CD4-positive, CD25-positive, alpha-beta regulatory T cell (primary cell): ENCODE data around the gene SRSF4. TPM values are rescaled to one million over a fixed set of nuclear protein-coding genes. Genes with fewer than 3 reads are reported as not detected.

Source experiments
- ATAC-seq, 2 donors: fragments of 150-1000 bp; cut with Tn5 transposase; one replicate each; pipeline ENCODE4 v1.10.0; 2021; ENCODE audit warnings: low read depth in 2 of 2, moderate number of reproducible peaks in 2 of 2, moderate library complexity in 1 of 2
- DNase-seq, 3 donors: peaks; one replicate each; pipeline versions ENCODE4 v3.0.0 to v3.0.0-alpha.2; 2012 to 2022; ENCODE audit warnings: mixed read lengths in 1 of 3
- H3K27ac ChIP-seq: one replicate; pipeline ENCODE4 v1.7.0; 2013; ENCODE audit warnings: mild to moderate bottlenecking, low read length; ENCODE audit not compliant: insufficient read depth, poor library complexity, severe bottlenecking
- H3K27me3 ChIP-seq: one replicate; pipeline ENCODE4 v1.7.0; 2013; ENCODE audit warnings: low read length; ENCODE audit not compliant: control insufficient read depth, insufficient read depth
- H3K36me3 ChIP-seq: one replicate; pipeline ENCODE4 v1.7.0; 2013; ENCODE audit warnings: mild to moderate bottlenecking, low read length, moderate library complexity; ENCODE audit not compliant: control insufficient read depth, insufficient read depth
- H3K4me1 ChIP-seq: 2 replicates; pipeline ENCODE4 v1.7.0; 2013; ENCODE audit warnings: mild to moderate bottlenecking, low read length; ENCODE audit not compliant: insufficient read depth, control insufficient read depth, poor library complexity, severe bottlenecking
- H3K4me3 ChIP-seq: one replicate; pipeline ENCODE4 v1.7.0; 2013; ENCODE audit warnings: low read depth, mild to moderate bottlenecking, low read length, moderate library complexity
- H3K9me3 ChIP-seq, 2 experiments: 1 replicate in 1 of 2; 2 replicates in 1 of 2; pipeline ENCODE4 v1.7.0; 2013; ENCODE audit warnings: low read length in 2 of 2, mild to moderate bottlenecking in 1 of 2, moderate library complexity in 1 of 2; ENCODE audit not compliant: control insufficient read depth in 2 of 2
- H3K27ac Mint-ChIP-seq, 3 donors: one replicate each; pipeline ENCODE4 v1.8.0; 2020 to 2022; ENCODE audit warnings: mild to moderate bottlenecking in 3 of 3, mixed read lengths in 3 of 3, moderate library complexity in 2 of 3
- H3K27me3 Mint-ChIP-seq: one replicate; pipeline ENCODE4 v1.8.0; 2022; ENCODE audit warnings: mild to moderate bottlenecking, mixed read lengths
- H3K36me3 Mint-ChIP-seq: one replicate; pipeline ENCODE4 v1.8.0; 2020; ENCODE audit warnings: mixed read lengths
- H3K4me1 Mint-ChIP-seq, 4 donors: one replicate each; pipeline ENCODE4 v1.8.0; 2020 to 2022; ENCODE audit warnings: mixed read lengths in 4 of 4, mild to moderate bottlenecking in 1 of 4
- H3K4me3 Mint-ChIP-seq, 4 donors: one replicate each; pipeline ENCODE4 v1.8.0; 2020 to 2022; ENCODE audit warnings: mild to moderate bottlenecking in 4 of 4, mixed read lengths in 4 of 4, moderate library complexity in 3 of 4
- H3K9me3 Mint-ChIP-seq, 7 donors: one replicate each; pipeline ENCODE4 v1.8.0; 2020 to 2022; ENCODE audit warnings: mixed read lengths in 7 of 7, mild to moderate bottlenecking in 3 of 7, moderate library complexity in 2 of 7
- polyA plus RNA-seq, 4 donors: library from polyadenylated mRNA; unstranded; fragments of 300-500 nt; fragmentation: Illumina TruSeq; gene quantifications; one replicate each; pipeline ENCODE4 v1.2.3, GENCODE V29; 2021
- total RNA-seq: library from RNA; stranded (reverse); gene quantifications from one replicate; pipeline ENCODE4 v1.2.3, GENCODE V29; 2022

The SRSF4 gene
- total RNA-seq (108 TPM), polyA plus RNA-seq (10 to 100 TPM; 87.2 to 95.0 (median 92.6) TPM)

DNA sequence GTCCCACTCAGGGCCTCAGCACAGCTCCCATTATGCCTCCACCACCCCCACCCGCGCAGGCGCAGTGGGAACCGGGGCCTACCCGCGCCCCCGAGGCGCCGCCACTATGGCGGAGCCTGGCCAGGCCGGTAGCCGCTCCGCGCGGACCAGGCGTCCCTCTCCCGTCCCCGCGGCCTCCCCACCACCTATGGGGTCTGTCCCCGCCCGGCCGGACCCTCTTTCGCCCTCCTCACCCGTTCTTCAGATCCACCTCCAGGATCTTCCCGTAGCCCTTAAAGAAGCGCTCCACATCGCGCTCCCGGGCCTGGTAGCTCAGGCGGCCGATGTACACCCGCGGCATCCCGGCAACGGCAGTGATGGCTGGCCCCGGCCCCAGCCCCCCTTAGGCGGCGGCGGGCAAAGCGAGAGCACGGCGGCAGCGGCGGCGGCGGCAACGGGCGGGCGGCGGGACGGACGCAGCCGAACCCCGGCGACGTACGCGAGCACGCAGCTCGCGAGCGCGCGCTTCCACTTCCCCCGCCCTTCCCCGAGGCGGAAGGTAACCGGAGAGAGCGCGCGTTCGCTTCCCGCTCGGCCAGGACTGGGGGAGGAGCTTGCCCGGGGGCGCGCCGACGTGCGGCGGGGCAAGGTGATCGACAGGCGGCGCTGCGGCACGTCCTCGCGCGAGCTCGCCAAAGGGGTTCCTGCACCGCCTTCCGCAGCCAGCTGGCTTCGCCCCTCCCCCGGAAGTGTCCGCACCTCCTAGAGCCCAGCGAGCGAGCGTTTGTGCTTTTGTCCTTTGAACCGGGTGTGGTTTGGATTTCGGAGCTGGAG, at the start of gene SRSF4:
Gene SRSF4 (minus strand): TSS at position 488 of the 813 bp plus-strand sequence. CDS start 148 bp downstream, at position 340.
- Histone ChIP-seq H3K27me3 (no peaks in the 10 kb centered on the region), H3K36me3 (peaks cover 8% of the 10 kb centered on the region), H3K9me3 (no peaks in the 10 kb centered on the region), H3K4me1 (peaks cover 50% of the 10 kb centered on the region), H3K4me3 (peak within 1 kb of the TSS; percentile 96), H3K27ac (peak within 1 kb of the TSS; percentile 98)
- no peaks in the 10 kb centered on the region for H3K27me3 Mint-ChIP-seq
- DNase-seq (peak; percentile 98 to 99 (median 99)), ATAC-seq (peak; percentile 90 to 93)
- H3K9me3 Mint-ChIP-seq = no peaks in the 10 kb centered on the region
- peak within 1 kb of the TSS; percentile 93 to 95 (median 95) for H3K27ac Mint-ChIP-seq
- H3K36me3 Mint-ChIP-seq = peaks cover 18% of the 10 kb centered on the region
- peak within 1 kb of the TSS; percentile 94 to 99 (median 97) for H3K4me3 Mint-ChIP-seq
- H3K4me1 Mint-ChIP-seq = peaks cover 28 to 53% (median 41%) of the 10 kb centered on the region in 4 donors

DNA sequence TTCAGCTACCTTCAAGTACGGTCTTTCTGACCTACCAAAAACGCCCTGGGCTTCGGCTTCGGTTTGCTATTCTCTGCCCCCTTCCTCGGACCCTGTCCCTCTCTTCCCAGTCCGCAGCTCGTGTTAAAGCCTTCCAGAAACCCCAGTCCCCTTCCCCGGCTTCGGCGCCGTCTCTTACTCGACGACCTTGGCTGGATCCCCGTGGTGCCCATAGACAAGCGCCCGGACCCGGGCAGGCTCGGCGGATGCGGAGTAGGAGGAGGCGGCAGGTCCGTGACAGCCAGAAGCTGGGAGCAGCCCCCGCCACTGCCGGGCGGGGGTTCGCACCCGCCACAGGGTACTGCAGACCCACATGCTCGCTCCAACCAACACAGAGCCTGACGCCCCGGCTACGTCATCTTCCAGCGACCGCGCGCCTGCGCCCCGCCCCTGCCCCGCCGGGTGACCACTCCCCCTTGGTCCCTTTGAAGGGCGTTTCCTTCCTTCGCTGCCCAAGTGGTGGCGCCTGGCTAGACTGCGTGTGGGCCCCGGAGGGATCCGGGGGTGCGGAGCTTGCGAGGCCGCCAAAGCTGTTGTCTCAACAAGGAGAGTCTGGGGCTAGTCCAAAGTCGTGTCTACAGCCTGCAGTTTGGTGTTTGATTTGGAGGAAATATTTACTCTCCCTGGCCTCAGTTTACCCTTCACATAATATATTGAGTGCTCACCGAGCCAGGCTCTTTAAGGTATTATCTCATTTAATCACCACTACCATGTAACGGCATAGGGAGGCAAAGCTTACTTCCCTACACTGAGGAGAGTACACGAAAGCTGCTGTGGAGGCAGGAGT, 49.1 kb upstream of the SRSF4 start, which contains the start of gene MECR:
Gene MECR (minus strand): TSS at position 382 of the 826 bp plus-strand sequence. CDS start 28 bp downstream, at position 354.
- Mint-ChIP-seq H3K4me1 (peaks cover 14 to 27% (median 19%) of the 10 kb centered on the region in 4 donors), H3K27ac (peak within 1 kb of the TSS; percentile 84 to 95 (median 95)), H3K4me3 (peak within 1 kb of the TSS; percentile 91 to 97 (median 96)), H3K36me3 (no peaks in the 10 kb centered on the region), H3K27me3 (peaks cover 6% of the 10 kb centered on the region), H3K9me3 (no peaks in the 10 kb centered on the region)
- H3K4me1 ChIP-seq = peaks cover 17% of the 10 kb centered on the region
- peak; percentile 97 to 98 for ATAC-seq
- no peaks in the 10 kb centered on the region for H3K36me3 ChIP-seq
- no peaks in the 10 kb centered on the region for H3K9me3 ChIP-seq
- H3K27ac ChIP-seq = peak within 1 kb of the TSS; percentile 63
- H3K27me3 ChIP-seq = no peaks in the 10 kb centered on the region
- DNase-seq = peak; percentile 89 to 94 (median 92)
- peak within 1 kb of the TSS; percentile 87 for H3K4me3 ChIP-seq

DNA sequence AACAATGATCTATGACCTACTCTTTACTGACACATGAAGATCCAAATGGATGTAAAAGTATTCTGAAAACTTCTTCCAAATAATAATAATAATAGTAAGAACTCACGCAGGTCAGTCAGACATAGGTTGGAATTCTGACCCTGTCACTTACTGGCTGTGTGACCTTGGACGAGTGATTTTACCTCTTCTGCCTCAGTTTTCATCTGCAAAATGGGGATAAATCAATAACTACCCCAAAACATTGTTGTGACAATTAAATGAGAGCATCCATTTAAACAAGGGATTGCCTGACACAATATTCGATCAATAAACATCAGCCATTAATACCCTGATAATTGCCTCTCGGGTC, 48.5 kb upstream of the SRSF4 start:
- peaks cover 14 to 26% (median 17%) of the 10 kb centered on the region in 4 donors for H3K4me1 Mint-ChIP-seq
- no peaks in the 10 kb centered on the region for H3K9me3 Mint-ChIP-seq
- Histone ChIP-seq H3K4me3 (peak overlapping the region; percentile 87), H3K4me1 (peaks cover 17% of the 10 kb centered on the region), H3K9me3 (no peaks in the 10 kb centered on the region), H3K27ac (peak overlapping the region; percentile 63), H3K27me3 (no peaks in the 10 kb centered on the region), H3K36me3 (no peaks in the 10 kb centered on the region)
- H3K27me3 Mint-ChIP-seq = no peaks in the 10 kb centered on the region
- peak overlapping the region; percentile 91 to 97 (median 96) for H3K4me3 Mint-ChIP-seq
- no peaks in the 10 kb centered on the region for H3K36me3 Mint-ChIP-seq
- peak overlapping the region in 2 of 3 donors; percentile 95 for H3K27ac Mint-ChIP-seq
- DNase-seq (no peak), ATAC-seq (no peak)

DNA sequence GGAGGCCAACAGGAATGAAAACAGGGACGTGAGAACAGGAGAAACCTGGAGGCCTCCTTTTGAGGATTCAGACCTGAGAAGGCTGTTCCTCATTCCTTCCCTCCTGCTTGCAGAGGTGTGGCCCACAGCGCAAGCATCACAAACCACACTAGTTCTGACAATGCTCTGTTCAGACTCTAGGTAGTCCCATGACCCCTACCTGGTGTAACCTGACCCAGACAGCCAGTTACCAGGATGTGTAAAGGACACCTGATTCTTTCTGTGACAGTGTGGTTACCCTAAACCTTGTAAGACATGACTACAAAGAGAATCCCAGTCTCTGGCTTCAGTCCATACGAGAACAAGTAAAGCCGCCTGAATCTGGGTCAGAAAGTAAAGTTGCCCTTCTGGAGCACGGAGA, 45.8 kb upstream of the SRSF4 start:
- peaks cover 17% of the 10 kb centered on the region for H3K4me1 ChIP-seq
- no peak for DNase-seq
- peak overlapping the region in 1 of 4 donors; percentile 32 for H3K4me3 Mint-ChIP-seq
- no peaks in the 10 kb centered on the region for H3K9me3 Mint-ChIP-seq
- H3K27ac Mint-ChIP-seq = no peak overlapping the region
- H3K27me3 Mint-ChIP-seq = no peaks in the 10 kb centered on the region
- H3K27me3 ChIP-seq = no peaks in the 10 kb centered on the region
- H3K4me3 ChIP-seq = no peak overlapping the region
- peaks cover 5% of the 10 kb centered on the region for H3K36me3 Mint-ChIP-seq
- H3K36me3 ChIP-seq = peaks cover 2% of the 10 kb centered on the region
- ATAC-seq = no peak
- H3K9me3 ChIP-seq = no peaks in the 10 kb centered on the region
- peaks cover 14 to 26% (median 18%) of the 10 kb centered on the region in 4 donors for H3K4me1 Mint-ChIP-seq
- H3K27ac ChIP-seq = no peak overlapping the region

DNA sequence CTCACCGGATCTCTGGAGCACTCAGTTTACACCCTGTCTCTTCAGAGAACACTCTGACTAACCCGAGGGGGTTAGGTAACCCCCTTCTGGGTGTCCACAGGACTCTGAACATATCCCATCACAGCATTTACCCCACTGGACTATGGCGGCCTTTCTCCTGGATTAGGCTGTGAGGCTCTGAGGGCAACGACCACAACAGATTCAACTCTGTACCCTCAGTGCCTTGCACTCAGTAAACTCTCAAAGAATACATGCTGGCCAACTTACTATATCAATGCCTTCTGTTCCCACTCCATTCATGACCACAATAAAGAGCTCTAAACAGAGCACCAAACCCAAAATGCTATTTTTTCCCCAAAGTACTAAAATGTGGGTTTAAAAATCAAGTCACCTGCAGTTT, 43.7 kb upstream of the SRSF4 start:
- Histone ChIP-seq H3K27me3 (no peaks in the 10 kb centered on the region), H3K27ac (no peak overlapping the region), H3K9me3 (no peaks in the 10 kb centered on the region), H3K36me3 (peaks cover 2% of the 10 kb centered on the region), H3K4me1 (peaks cover 7% of the 10 kb centered on the region), H3K4me3 (no peak overlapping the region)
- Mint-ChIP-seq H3K27me3 (no peaks in the 10 kb centered on the region), H3K4me1 (peaks cover 9 to 16% (median 10%) of the 10 kb centered on the region in 4 donors), H3K9me3 (no peaks in the 10 kb centered on the region), H3K27ac (no peak overlapping the region), H3K36me3 (peaks cover 14% of the 10 kb centered on the region), H3K4me3 (no peak overlapping the region)
- no peak for ATAC-seq
- no peak for DNase-seq

DNA sequence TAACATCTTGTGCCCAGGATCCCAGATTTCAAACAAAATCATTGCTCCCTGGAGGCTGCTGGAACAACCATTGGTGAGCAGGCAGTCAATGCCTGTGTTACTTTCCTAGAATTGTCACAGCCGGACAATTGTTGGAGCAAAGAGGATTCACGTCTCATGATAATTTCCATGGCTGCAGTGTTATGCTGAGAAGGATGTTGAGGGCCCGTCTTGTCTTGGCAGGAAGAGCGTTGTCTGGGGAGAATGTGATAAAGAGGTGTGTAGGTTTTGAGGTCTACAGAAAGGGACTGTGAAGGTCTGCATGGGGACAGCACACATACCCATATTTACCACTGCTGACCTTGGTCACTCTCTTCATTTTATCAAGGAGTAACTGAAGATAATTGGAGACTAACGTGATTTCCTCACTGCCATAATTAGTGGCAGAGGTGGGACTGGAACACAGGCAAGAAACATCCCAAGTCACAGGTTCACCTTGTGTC, 42.7 kb upstream of the SRSF4 start:
- Mint-ChIP-seq H3K36me3 (peaks cover 15% of the 10 kb centered on the region), H3K27ac (no peak overlapping the region), H3K4me3 (no peak overlapping the region), H3K4me1 (peaks cover under 1 to 8% (median 1%) of the 10 kb centered on the region in 4 donors), H3K27me3 (no peaks in the 10 kb centered on the region), H3K9me3 (no peaks in the 10 kb centered on the region)
- H3K27ac ChIP-seq = no peak overlapping the region
- no peak overlapping the region for H3K4me3 ChIP-seq
- no peak for ATAC-seq
- no peaks in the 10 kb centered on the region for H3K9me3 ChIP-seq
- H3K36me3 ChIP-seq = peaks cover 2% of the 10 kb centered on the region
- no peaks in the 10 kb centered on the region for H3K4me1 ChIP-seq
- DNase-seq = no peak
- no peaks in the 10 kb centered on the region for H3K27me3 ChIP-seq

DNA sequence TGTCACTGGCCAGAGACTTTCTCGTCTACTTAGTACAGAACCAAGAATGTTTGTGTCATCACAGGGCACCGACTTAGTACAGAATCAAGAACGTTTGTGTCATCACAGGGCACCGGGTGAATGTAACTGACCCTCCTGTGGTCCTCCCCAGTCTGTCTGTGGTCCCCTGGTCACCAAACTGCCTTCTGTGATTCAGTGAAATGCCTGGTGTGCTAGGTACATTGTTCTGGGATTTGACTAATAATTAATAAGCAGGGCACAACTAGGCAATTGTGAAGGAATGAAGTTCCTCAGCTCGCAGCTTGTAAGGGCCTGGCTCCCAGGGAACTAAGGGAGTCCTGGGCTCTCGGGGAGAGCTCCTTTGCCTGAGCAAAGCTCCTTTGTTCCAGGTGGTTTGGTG, 41.8 kb upstream of the SRSF4 start:
- Histone ChIP-seq H3K4me3 (no peak overlapping the region), H3K9me3 (no peaks in the 10 kb centered on the region), H3K27ac (no peak overlapping the region), H3K36me3 (peaks cover 2% of the 10 kb centered on the region), H3K27me3 (no peaks in the 10 kb centered on the region), H3K4me1 (no peaks in the 10 kb centered on the region)
- ATAC-seq (no peak), DNase-seq (no peak)
- no peak overlapping the region for H3K4me3 Mint-ChIP-seq
- H3K36me3 Mint-ChIP-seq = peaks cover 15% of the 10 kb centered on the region
- no peaks in the 10 kb centered on the region for H3K27me3 Mint-ChIP-seq
- H3K4me1 Mint-ChIP-seq = peaks cover 0 to 4% (median 1%) of the 10 kb centered on the region in 4 donors
- no peak overlapping the region for H3K27ac Mint-ChIP-seq
- no peaks in the 10 kb centered on the region for H3K9me3 Mint-ChIP-seq
